Sigmoid colon (tissue), 7 donors: Measurements from ENCODE around the gene GPR65. TPM values are rescaled to one million over a fixed set of nuclear protein-coding genes. Genes with fewer than 3 reads are reported as not detected.

Source experiments
- DNase-seq: peaks from one replicate; pipeline ENCODE4 v3.0.0-alpha.2; 2019
- H3K27ac ChIP-seq, 4 donors: fragments of 200-600 bp; sonication (generic); one replicate each; pipeline ENCODE4 v1.5.1; 2016 to 2019; ENCODE audit warnings: mild to moderate bottlenecking in 1 of 4
- H3K27me3 ChIP-seq, 3 donors: fragments of 200-600 bp; sonication (generic); one replicate each; pipeline ENCODE4 v1.5.1; 2019; ENCODE audit warnings: mild to moderate bottlenecking in 1 of 3
- H3K36me3 ChIP-seq, 4 donors: fragments of 200-600 bp; sonication (generic); one replicate each; pipeline ENCODE4 v1.5.1; 2016 to 2019
- H3K4me1 ChIP-seq, 4 donors: fragments of 200-600 bp; sonication (generic); one replicate each; pipeline ENCODE4 v1.5.1; 2017 to 2019
- H3K4me3 ChIP-seq, 4 donors: fragments of 200-600 bp; sonication (generic); one replicate each; pipeline ENCODE4 v1.5.1; 2017 to 2019; ENCODE audit warnings: mild to moderate bottlenecking in 2 of 4, moderate library complexity in 1 of 4
- H3K9me3 ChIP-seq, 4 donors: fragments of 200-600 bp in 3 of 4; sonication (generic) in 3 of 4; one replicate each; pipeline versions ENCODE4 v1.5.1 to v1.6.1; 2013 to 2019
- EP300 ChIP-seq, 4 donors: sonication (generic); formaldehyde crosslinking; IDR thresholded peaks; one replicate each; pipeline ENCODE4 v1.6.1; 2017; ENCODE audit warnings: antibody characterized with exemption in 4 of 4
- POLR2A ChIP-seq, 2 donors: fragments of 450-650 bp; IDR thresholded peaks; one replicate each; pipeline ENCODE4 v1.6.1; 2016; ENCODE audit warnings: antibody characterized with exemption in 2 of 2, mild to moderate bottlenecking in 2 of 2, moderate library complexity in 2 of 2
- POLR2AphosphoS5 ChIP-seq, 4 donors: sonication (generic); formaldehyde crosslinking; IDR thresholded peaks; one replicate each; pipeline ENCODE4 v1.6.1; 2017; ENCODE audit warnings: antibody characterized with exemption in 4 of 4
- WGBS, 2 donors: extraction: QIAGEN DNeasy Blood & Tissue Kit; methylation state at CpG; one replicate each; pipeline ENCODE4 v1.1.7; 2013; 5-methylcytosine and 5-hydroxymethylcytosine counted together
- intact Hi-C: fragments of 100-400 bp; cut with DNase I; formaldehyde crosslinking; loops from one replicate; pipeline ENCODE4 v1.15.1; 2023
- polyA plus RNA-seq, 3 donors: library from polyadenylated mRNA; stranded (reverse); fragments of 200-250 nt; gene quantifications; one replicate each; pipeline ENCODE4 v1.2.3, GENCODE V29; 2013
- total RNA-seq, 4 donors: library from RNA; depleted of rRNA; stranded (reverse); fragments of >200 nt; gene quantifications; one replicate each; pipeline ENCODE4 v1.1.0, GENCODE V29; 2016
- TF ChIP-seq, protein P1 (sequence below), 4 experiments: fragments of 450-650 bp in 3 of 4; fragments of 200-600 bp in 1 of 4; IDR thresholded peaks; one replicate each; pipeline ENCODE4 v1.5.1; 2016 to 2019; ENCODE audit warnings: antibody characterized with exemption in 4 of 4, mild to moderate bottlenecking in 3 of 4, moderate library complexity in 2 of 4
- donor health status: healthy with polysubstance abuse.
- donor health status: Bipolar disorder and iron deficiency.
- donor health status: healthy.

The GPR65 gene
- total and polyA plus RNA-seq, 7 donors: 0.92 to 3.2 (median 1.4) TPM

DNA sequence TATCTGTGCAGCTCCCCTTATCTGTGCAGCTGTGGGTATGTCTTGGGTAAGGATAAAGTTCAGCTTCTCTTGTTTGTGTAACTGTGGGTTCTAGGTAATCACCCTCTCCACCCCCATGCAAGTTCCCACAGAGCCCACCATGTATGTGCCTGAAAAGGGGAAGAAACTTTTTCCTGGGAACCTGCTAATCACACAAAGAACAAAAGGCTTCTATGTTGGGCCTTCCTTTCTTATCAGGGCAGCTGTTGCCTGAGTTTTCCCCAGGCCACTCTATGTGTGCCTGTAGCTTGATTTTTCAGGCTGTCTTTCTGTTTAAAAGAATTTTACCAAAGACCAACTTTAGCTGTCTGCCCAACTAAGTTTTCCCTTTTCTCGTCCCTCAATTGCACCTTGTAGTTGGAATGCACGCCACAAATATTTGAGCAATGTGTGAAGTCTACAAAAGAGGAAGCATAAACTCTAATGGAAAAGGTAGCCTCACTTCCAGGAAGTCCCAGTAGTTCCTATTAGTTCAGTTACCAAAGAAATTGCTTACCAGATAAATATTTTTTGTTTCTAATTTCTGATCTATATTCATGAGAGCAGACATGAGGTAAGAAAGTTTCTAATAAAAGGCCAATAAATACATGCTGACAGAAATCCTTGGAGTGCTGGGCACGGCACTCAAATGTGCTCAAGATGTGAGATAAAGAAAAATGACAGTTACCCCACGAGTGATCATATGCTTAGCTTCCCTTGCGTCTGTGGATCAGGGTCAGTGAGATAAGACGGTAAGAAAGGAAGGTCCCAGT lies 9.2 kb upstream of the GPR65 start:
- 63 to 68% methylated on average over 6 of the region's 6 CpGs for WGBS, 2 donors
- no peak for DNase-seq
- Histone ChIP-seq H3K9me3 (no peaks in the 10 kb centered on the region), H3K4me1 (peaks cover 0 to 18% (median 8%) of the 10 kb centered on the region in 4 donors), H3K27me3 (no peaks in the 10 kb centered on the region), H3K4me3 (no peak overlapping the region), H3K36me3 (no peaks in the 10 kb centered on the region), H3K27ac (no peak overlapping the region)
- intact Hi-C loops: no loop called here
- TF ChIP-seq POLR2A (IDR thresholded peaks at IDR 0.05) (no peak), POLR2AphosphoS5 (IDR thresholded peaks at IDR 0.05) (no peak), EP300 (IDR thresholded peaks at IDR 0.05) (no peak)
- TF ChIP-seq, protein P1, sequence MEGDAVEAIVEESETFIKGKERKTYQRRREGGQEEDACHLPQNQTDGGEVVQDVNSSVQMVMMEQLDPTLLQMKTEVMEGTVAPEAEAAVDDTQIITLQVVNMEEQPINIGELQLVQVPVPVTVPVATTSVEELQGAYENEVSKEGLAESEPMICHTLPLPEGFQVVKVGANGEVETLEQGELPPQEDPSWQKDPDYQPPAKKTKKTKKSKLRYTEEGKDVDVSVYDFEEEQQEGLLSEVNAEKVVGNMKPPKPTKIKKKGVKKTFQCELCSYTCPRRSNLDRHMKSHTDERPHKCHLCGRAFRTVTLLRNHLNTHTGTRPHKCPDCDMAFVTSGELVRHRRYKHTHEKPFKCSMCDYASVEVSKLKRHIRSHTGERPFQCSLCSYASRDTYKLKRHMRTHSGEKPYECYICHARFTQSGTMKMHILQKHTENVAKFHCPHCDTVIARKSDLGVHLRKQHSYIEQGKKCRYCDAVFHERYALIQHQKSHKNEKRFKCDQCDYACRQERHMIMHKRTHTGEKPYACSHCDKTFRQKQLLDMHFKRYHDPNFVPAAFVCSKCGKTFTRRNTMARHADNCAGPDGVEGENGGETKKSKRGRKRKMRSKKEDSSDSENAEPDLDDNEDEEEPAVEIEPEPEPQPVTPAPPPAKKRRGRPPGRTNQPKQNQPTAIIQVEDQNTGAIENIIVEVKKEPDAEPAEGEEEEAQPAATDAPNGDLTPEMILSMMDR (IDR thresholded peaks at IDR 0.05): no peak

DNA sequence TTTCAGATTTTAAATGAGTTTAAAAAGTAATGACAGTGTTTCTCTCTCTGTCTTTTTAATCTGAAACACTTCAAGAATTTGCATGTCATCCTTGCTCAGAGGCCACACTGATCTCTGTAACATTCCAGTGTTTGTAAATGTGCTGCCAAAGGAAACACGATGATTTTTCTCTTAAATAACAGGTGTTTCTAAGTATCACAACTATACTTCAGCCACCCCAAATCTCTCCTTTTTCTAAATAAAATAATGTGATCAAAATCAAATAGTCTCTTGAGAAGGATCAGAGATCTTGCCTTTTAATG lies 8.7 kb upstream of the GPR65 start:
- Histone ChIP-seq H3K27me3 (no peaks in the 10 kb centered on the region), H3K4me1 (peaks cover 0 to 17% (median 7%) of the 10 kb centered on the region in 4 donors), H3K9me3 (no peaks in the 10 kb centered on the region), H3K4me3 (no peak overlapping the region), H3K27ac (no peak overlapping the region), H3K36me3 (no peaks in the 10 kb centered on the region)
- TF ChIP-seq POLR2A (IDR thresholded peaks at IDR 0.05): no peak
- TF ChIP-seq POLR2AphosphoS5 (IDR thresholded peaks at IDR 0.05): no peak
- no peak for DNase-seq
- 42 to 47% methylated on average over 1 of the region's 1 CpG for WGBS, 2 donors
- intact Hi-C loops: no loop called here

DNA sequence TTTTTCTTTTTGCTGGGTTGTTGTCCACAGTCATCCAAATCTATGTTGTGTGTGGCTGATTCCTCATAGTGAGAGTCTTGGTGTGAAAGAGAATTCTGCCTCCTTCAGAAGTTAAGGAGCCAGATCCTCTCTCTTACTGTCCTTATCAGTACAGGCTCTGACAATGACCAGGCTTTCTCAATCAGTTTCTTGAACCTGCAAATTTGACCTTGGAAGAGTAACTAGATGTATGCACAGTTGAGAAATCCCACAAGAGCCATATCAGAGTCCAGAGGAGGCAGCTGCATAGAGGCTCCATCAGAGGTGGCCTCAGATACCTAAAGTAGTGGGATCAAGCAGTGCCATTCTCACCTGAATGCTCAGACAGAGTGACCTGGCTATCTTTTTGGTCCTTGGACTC lies 6.5 kb upstream of the GPR65 start:
- intact Hi-C loops: no loop called here
- Histone ChIP-seq H3K4me1 (peaks cover 0 to 6% (median under 1%) of the 10 kb centered on the region in 4 donors), H3K36me3 (no peaks in the 10 kb centered on the region), H3K27me3 (no peaks in the 10 kb centered on the region), H3K27ac (no peak overlapping the region), H3K4me3 (no peak overlapping the region), H3K9me3 (no peaks in the 10 kb centered on the region)
- no peak for TF ChIP-seq POLR2AphosphoS5 (IDR thresholded peaks at IDR 0.05)
- TF ChIP-seq POLR2A (IDR thresholded peaks at IDR 0.05): no peak
- TF ChIP-seq, protein P1 (IDR thresholded peaks at IDR 0.05): no peak
- no peak for TF ChIP-seq EP300 (IDR thresholded peaks at IDR 0.05)
- no peak for DNase-seq

DNA sequence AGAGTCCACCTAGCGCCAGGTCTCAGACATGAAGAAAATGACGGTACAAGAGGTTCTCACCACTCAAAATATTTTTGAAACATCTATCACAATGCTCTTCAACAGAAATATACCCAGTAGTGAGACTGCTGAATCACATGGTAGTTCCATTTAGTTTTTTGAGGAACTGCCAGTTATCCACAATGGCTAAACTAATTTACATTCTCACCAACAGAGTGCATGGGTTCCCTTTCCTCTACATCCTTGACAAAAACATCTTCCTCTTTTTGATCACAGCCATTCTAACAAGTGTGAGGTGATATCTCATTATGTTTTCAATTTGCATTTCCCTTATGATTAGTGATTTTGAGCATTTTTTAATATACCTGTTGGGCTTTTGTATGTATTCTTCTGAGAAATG lies 5.7 kb upstream of the GPR65 start:
- WGBS, 2 donors: 87 to 88% methylated on average over 2 of the region's 2 CpGs
- no peak overlapping the region for H3K27ac ChIP-seq
- no peaks in the 10 kb centered on the region for H3K27me3 ChIP-seq
- no peak for TF ChIP-seq POLR2A (IDR thresholded peaks at IDR 0.05)
- no peak for TF ChIP-seq EP300 (IDR thresholded peaks at IDR 0.05)
- H3K4me3 ChIP-seq: no peak overlapping the region
- DNase-seq: no peak
- H3K9me3 ChIP-seq: no peaks in the 10 kb centered on the region
- intact Hi-C loops: no loop called here
- H3K36me3 ChIP-seq: no peaks in the 10 kb centered on the region
- H3K4me1 ChIP-seq: no peaks in the 10 kb centered on the region

DNA sequence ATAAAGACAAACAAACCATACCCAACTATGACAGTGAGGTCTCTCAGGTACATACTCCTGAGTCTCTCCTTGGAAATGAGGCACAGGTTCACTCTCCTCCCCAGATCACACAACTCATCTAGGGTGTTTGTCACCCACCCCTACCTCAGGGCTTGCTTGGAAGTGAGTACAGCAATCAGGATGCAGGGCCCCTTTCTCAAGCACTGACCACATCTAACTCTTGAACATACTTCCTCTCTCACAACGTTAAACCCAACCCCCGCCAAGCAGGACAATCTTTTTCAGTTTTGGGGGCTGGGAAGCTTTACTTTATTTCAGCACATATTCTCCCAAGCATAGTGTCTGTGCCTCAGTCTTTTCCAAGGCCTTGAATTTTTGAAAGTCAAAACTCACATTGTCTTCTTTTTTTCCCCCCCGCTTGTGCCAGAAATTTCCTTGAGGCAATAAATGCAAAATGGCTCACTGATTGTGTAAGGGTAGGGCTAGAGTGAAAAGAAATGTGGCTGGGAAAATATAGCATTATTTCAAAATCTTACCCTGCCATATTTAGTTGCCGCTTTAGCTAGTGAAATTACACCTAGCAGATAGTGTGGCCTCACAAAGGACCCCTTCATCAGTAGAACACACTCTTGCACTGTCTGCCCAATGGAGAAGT lies 2.4 kb upstream of the GPR65 start:
- intact Hi-C loops: no loop called here
- TF ChIP-seq EP300 (IDR thresholded peaks at IDR 0.05): no peak
- no peak for TF ChIP-seq POLR2AphosphoS5 (IDR thresholded peaks at IDR 0.05)
- TF ChIP-seq POLR2A (IDR thresholded peaks at IDR 0.05): no peak
- TF ChIP-seq, protein P1 (IDR thresholded peaks at IDR 0.05): no peak
- H3K27ac ChIP-seq: no peak overlapping the region
- H3K27me3 ChIP-seq: no peaks in the 10 kb centered on the region
- WGBS, 2 donors: 70 to 90% methylated on average over 4 of the region's 4 CpGs
- no peak for DNase-seq
- no peak overlapping the region for H3K4me3 ChIP-seq
- H3K36me3 ChIP-seq: no peaks in the 10 kb centered on the region
- no peaks in the 10 kb centered on the region for H3K9me3 ChIP-seq
- H3K4me1 ChIP-seq: no peaks in the 10 kb centered on the region
